ENCODE data around the gene GCA.

Gene GCA

GRCh38 chr2:162343824-162344616 lies at the start of gene GCA:
Gene GCA (plus strand): TSS chr2:162344132. CDS start chr2:162344249, 117 bp downstream.
- DNase-seq: peak; percentile 97

GRCh38 chr2:162295009-162295408 lies 48.9 kb upstream of the GCA start:
- DNase-seq: no peak

GRCh38 chr2:162297925-162298552 lies 45.9 kb upstream of the GCA start:
- DNase-seq: peak; percentile 59

GRCh38 chr2:162298669-162299335 lies 45.1 kb upstream of the GCA start:
- no peak for DNase-seq

- no peak for DNase-seq
Measured at GRCh38 chr2:162300266-162300665, 43.7 kb upstream of the GCA start.

- DNase-seq: peak; percentile 70
Measured at GRCh38 chr2:162301151-162301804, 42.7 kb upstream of the GCA start.

GRCh38 chr2:162301877-162302276 lies 42.1 kb upstream of the GCA start:
- no peak for DNase-seq

- DNase-seq: no peak
Measured at GRCh38 chr2:162305901-162306300, 38.0 kb upstream of the GCA start.

GRCh38 chr2:162308747-162309503 lies 35.0 kb upstream of the GCA start:
- no peak for DNase-seq

- no peak for DNase-seq
Measured at GRCh38 chr2:162312853-162313252, 31.1 kb upstream of the GCA start.

- no peak for DNase-seq
Measured at GRCh38 chr2:162315938-162316337, 28.0 kb upstream of the GCA start.

GRCh38 chr2:162316590-162316989 lies 27.3 kb upstream of the GCA start:
- DNase-seq: no peak

- no peak for DNase-seq
Measured at GRCh38 chr2:162317058-162317742, 26.7 kb upstream of the GCA start.

- DNase-seq: no peak
Measured at GRCh38 chr2:162317861-162318327, 26.0 kb upstream of the GCA start.

- DNase-seq: peak; percentile 82
Measured at GRCh38 chr2:162318328-162319180, 25.4 kb upstream of the GCA start, which contains the start of gene IFIH1. Gene IFIH1 (minus strand): TSS chr2:162318684. CDS start chr2:162318307, 377 bp downstream.

GRCh38 chr2:162320864-162321517 lies 22.9 kb upstream of the GCA start:
- no peak for DNase-seq

GRCh38 chr2:162324953-162325352 lies 19.0 kb upstream of the GCA start:
- DNase-seq: no peak

- no peak for DNase-seq
Measured at GRCh38 chr2:162327134-162327769, 16.7 kb upstream of the GCA start.

- DNase-seq: no peak
Measured at GRCh38 chr2:162327806-162328205, 16.1 kb upstream of the GCA start.

Measured in kidney glomerular epithelial cell (primary cell).